ELR (cell line): Measurements from ENCODE around the gene FALEC.
A peak's percentile ranks its signal among the peaks of the same experiment; 100 is the strongest.

Experiments
- DNase-seq: peaks from one replicate; pipeline ENCODE4 v3.0.0-alpha.2; 2015; ENCODE audit warnings: low read depth

FALEC gene

GRCh38 chr1:150515328-150516049, at the start of gene FALEC:
FALEC (plus strand) TSS chr1:150515752.
- DNase-seq = peak; percentile 97

- DNase-seq = no peak
These were observed 48.6 kb upstream of the FALEC start for GRCh38 chr1:150466964-150467363.

- no peak for DNase-seq
These were observed 46.3 kb upstream of the FALEC start for GRCh38 chr1:150469291-150469690.

GRCh38 chr1:150472601-150473200, 42.9 kb upstream of the FALEC start:
- no peak for DNase-seq

GRCh38 chr1:150473659-150474058, 41.9 kb upstream of the FALEC start:
- DNase-seq = no peak

- no peak for DNase-seq
These were observed 40.7 kb upstream of the FALEC start for GRCh38 chr1:150474869-150475268.

GRCh38 chr1:150476754-150477153, 38.8 kb upstream of the FALEC start:
- DNase-seq = no peak

GRCh38 chr1:150477320-150477719, 38.2 kb upstream of the FALEC start:
- DNase-seq = peak; percentile 17

GRCh38 chr1:150477733-150478132, 37.8 kb upstream of the FALEC start:
- DNase-seq = peak; percentile 93

- DNase-seq = no peak
These were observed 36.2 kb upstream of the FALEC start for GRCh38 chr1:150479370-150479769.

GRCh38 chr1:150479927-150480352, 35.6 kb upstream of the FALEC start:
- DNase-seq = no peak

- peak; percentile 88 for DNase-seq
These were observed 31.1 kb upstream of the FALEC start for GRCh38 chr1:150484431-150484830.

- DNase-seq = peak; percentile 64
These were observed 30.7 kb upstream of the FALEC start for GRCh38 chr1:150484861-150485260.

GRCh38 chr1:150486966-150487762, 28.4 kb upstream of the FALEC start, which contains the start of gene TARS2:
TARS2 (plus strand) TSS chr1:150487419; CDS start chr1:150487451, 32 bp downstream.
- peak; percentile 99 for DNase-seq

GRCh38 chr1:150487763-150488115, 27.8 kb upstream of the FALEC start:
- DNase-seq = peak; percentile 27

GRCh38 chr1:150493175-150493574, 22.4 kb upstream of the FALEC start:
- peak; percentile 27 for DNase-seq

- DNase-seq = no peak
These were observed 17.2 kb upstream of the FALEC start for GRCh38 chr1:150498342-150498741.

GRCh38 chr1:150505431-150505830, 10.1 kb upstream of the FALEC start:
- no peak for DNase-seq

GRCh38 chr1:150507912-150508864, 7.4 kb upstream of the FALEC start, which contains the start of gene ECM1:
ECM1 (plus strand) TSS chr1:150508109; CDS start chr1:150508210, 101 bp downstream.
- DNase-seq = peak; percentile 88

- DNase-seq = no peak
These were observed 6.6 kb upstream of the FALEC start for GRCh38 chr1:150508982-150509381.

- DNase-seq = no peak
These were observed 4.0 kb upstream of the FALEC start for GRCh38 chr1:150511551-150511950.
